ENCODE results near the gene KRTAP4-8. TPM values are rescaled to one million over a fixed set of nuclear protein-coding genes. Genes with fewer than 3 reads are reported as not detected.
"Not testable (repeated sequence)": the region's sequence is repeated elsewhere in the genome, so short reads cannot be mapped to it uniquely, and the experiment has no call there.

Gene KRTAP4-8
- polyA plus RNA-seq, 3 donors from 2014 or later: not detected

DNA sequence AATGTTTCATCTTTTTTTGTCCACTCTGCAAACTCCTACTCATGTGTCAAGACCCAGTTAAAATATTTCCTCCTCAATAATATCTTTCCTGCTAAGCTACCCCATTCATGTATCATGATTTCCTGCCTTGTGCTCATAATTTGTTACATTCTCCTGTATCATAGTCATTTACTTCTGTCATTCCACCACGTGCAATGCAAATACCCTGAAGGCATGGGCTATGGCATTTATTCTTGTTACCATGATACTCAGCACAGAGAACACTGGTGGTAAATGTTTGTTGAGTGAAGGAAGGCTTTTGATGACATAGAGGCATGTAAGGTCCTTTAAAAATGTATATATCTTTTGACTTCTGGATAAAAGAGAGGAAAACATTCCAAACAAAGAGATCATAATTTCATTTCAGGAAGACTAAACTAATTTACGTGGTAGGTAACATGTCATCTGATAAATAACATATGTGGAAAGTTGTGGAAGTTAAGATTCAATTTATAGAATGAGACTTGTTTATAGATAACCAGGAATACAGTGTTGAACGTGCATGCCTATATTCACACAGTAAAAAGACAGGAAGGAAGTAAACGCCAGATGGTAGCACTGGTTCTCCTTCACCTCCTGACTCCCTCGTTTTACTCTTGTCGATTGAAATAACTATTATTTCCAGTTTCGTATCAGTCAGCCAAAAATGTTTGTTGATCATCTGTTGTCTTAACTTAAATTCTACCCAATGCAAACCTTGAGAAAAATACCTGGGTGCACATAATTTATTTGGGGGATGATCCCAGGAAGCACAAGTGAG is 1.9 kb upstream of the KRTAP4-8 start:
- DNase-seq; H3K27me3 Mint-ChIP-seq (ENCODE audit: low read depth in 3 of 3); H3K36me3 Mint-ChIP-seq; H3K4me3 Mint-ChIP-seq; H3K9me3 Mint-ChIP-seq; H3K27ac Mint-ChIP-seq; H3K4me1 Mint-ChIP-seq: not testable (repeated sequence)

DNA sequence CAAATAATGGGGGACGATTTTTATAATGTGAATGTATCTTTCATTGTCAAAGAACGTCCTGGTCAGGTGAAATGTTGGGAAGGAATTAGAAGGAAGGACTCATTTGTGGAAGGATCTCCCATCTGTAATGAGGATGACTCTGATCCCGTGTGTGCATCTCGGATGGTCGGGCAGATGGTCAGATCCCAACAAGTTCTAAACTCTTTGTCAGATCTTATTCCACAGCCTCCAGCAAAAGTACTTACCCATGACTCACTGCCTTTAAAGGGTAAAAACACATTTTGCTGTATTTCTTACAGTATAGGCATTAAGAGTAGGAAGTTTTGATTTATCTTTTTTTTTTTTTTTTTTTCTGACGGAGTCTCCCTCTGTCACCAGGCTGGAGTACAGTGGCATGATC is 539 bp upstream of the KRTAP4-8 start:
- peaks cover 0 to 3% (median 0%) of the 10 kb centered on the region in 6 donors for H3K9me3 Mint-ChIP-seq
- no peaks in the 10 kb centered on the region for H3K36me3 Mint-ChIP-seq
- H3K27me3 Mint-ChIP-seq (ENCODE audit: low read depth in 3 of 3): peaks cover 2 to 9% (median 6%) of the 10 kb centered on the region in 3 donors
- H3K4me3 Mint-ChIP-seq: no peak overlapping the region
- H3K4me1 Mint-ChIP-seq: no peaks in the 10 kb centered on the region
- no peak for DNase-seq
- no peak overlapping the region for H3K27ac Mint-ChIP-seq

DNA sequence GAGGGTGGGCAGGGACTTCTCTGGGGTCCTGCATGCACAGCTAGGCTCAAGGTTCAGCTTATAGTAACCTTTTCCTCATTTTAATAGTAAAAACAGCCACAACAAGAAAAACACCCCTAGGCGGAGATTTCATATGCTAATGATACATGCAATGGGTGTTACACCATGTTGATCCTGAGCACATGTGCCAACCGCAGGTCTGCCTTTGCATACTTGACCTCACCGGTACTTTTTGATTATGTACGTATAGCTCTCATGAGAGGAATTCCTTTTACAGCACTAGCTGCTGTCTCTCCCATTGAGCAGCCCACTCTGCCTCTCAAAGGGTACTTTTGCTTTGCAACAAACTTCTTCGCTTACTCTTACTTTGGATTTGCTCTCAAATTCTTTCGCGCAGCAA is 1.9 kb downstream of the KRTAP4-8 start:
- DNase-seq: no peak
- H3K4me1 Mint-ChIP-seq: no peaks in the 10 kb centered on the region
- no peak overlapping the region for H3K27ac Mint-ChIP-seq
- H3K27me3 Mint-ChIP-seq (ENCODE audit: low read depth in 3 of 3): peaks cover 2 to 12% (median 4%) of the 10 kb centered on the region in 3 donors
- no peaks in the 10 kb centered on the region for H3K36me3 Mint-ChIP-seq
- H3K9me3 Mint-ChIP-seq: peaks cover 0 to 3% (median 0%) of the 10 kb centered on the region in 6 donors
- H3K4me3 Mint-ChIP-seq: no peak overlapping the region

- not testable (repeated sequence) for H3K4me1 Mint-ChIP-seq, H3K9me3 Mint-ChIP-seq, H3K4me3 Mint-ChIP-seq, H3K36me3 Mint-ChIP-seq, DNase-seq, H3K27ac Mint-ChIP-seq
- H3K27me3 Mint-ChIP-seq (ENCODE audit: low read depth in 3 of 3): peaks cover 2 to 18% (median 5%) of the 10 kb centered on the region in 3 donors
Observed at GRCh38 chr17:41088760-41089352, 9.1 kb downstream of the KRTAP4-8 start.

GRCh38 chr17:41084100-41084856 is 13.7 kb downstream of the KRTAP4-8 start, which contains the start of gene KRTAP4-7:
KRTAP4-7 (plus strand) TSS chr17:41084150; CDS start chr17:41084207, 57 bp downstream.
- not testable (repeated sequence) for DNase-seq, H3K4me1 Mint-ChIP-seq, H3K4me3 Mint-ChIP-seq, H3K9me3 Mint-ChIP-seq, H3K36me3 Mint-ChIP-seq, H3K27ac Mint-ChIP-seq
- H3K27me3 Mint-ChIP-seq (ENCODE audit: low read depth in 3 of 3): peaks cover 0 to 12% (median 3%) of the 10 kb centered on the region in 3 donors

GRCh38 chr17:41083427-41083826 is 14.5 kb downstream of the KRTAP4-8 start:
- not testable (repeated sequence) for H3K36me3 Mint-ChIP-seq, H3K27ac Mint-ChIP-seq, H3K4me1 Mint-ChIP-seq, DNase-seq, H3K4me3 Mint-ChIP-seq, H3K9me3 Mint-ChIP-seq
- H3K27me3 Mint-ChIP-seq (ENCODE audit: low read depth in 3 of 3): peaks cover 2 to 12% (median 3%) of the 10 kb centered on the region in 3 donors

GRCh38 chr17:41082626-41083025 is 15.3 kb downstream of the KRTAP4-8 start:
- no peaks in the 10 kb centered on the region for H3K4me1 Mint-ChIP-seq
- H3K4me3 Mint-ChIP-seq: no peak overlapping the region
- H3K27me3 Mint-ChIP-seq (ENCODE audit: low read depth in 3 of 3): peaks cover 2 to 12% (median 3%) of the 10 kb centered on the region in 3 donors
- H3K9me3 Mint-ChIP-seq: no peaks in the 10 kb centered on the region
- H3K27ac Mint-ChIP-seq: no peak overlapping the region
- DNase-seq: no peak
- no peaks in the 10 kb centered on the region for H3K36me3 Mint-ChIP-seq

DNA sequence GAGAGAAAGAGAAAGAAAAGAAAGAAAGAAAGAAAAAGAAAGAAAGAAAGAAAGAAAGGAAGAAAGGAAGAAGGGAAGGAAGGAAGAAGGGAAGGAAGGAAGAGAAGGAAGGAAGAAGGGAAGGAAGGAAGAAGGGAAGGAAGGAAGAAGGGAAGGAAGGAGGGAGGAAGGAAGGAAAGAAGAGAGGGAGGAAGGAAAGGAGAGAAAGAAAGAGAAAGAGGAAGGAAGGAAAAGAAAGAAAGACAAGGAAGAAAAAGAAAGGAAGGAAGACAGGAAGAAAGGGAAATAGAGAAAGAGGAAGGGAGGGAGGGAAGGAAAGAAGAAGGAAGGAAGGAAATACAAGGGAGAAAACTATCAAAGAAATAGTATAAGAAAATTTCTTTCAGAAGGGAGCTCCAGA is 21.2 kb downstream of the KRTAP4-8 start:
- no peaks in the 10 kb centered on the region for H3K4me1 Mint-ChIP-seq
- H3K4me3 Mint-ChIP-seq: no peak overlapping the region
- H3K27ac Mint-ChIP-seq: no peak overlapping the region
- peaks cover 2 to 5% (median 2%) of the 10 kb centered on the region in 3 donors for H3K27me3 Mint-ChIP-seq (ENCODE audit: low read depth in 3 of 3)
- DNase-seq: no peak
- H3K36me3 Mint-ChIP-seq: no peaks in the 10 kb centered on the region
- H3K9me3 Mint-ChIP-seq: no peaks in the 10 kb centered on the region

DNA sequence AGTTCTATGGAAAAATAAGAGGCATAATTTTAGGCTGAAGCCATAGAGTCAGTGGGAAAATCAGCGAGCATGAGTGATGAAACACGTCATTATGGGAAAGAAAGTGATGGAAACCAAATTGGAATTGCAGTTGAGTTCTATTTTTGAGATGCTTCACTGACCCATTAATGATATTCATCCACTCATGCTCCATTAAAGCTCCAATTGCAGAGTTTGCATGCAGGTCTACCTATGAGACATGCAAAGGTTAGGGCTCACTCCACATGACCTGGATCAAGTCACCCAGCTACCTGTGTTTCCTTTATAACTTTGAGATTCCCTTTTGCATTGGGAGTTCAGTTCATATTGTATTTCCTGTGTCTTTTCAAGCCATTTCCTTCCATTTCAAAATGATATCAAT is 24.3 kb downstream of the KRTAP4-8 start:
- Mint-ChIP-seq H3K4me3 (no peak overlapping the region), H3K27ac (no peak overlapping the region), H3K27me3 (ENCODE audit: low read depth in 3 of 3) (peaks cover 2 to 4% (median 2%) of the 10 kb centered on the region in 3 donors), H3K4me1 (peaks cover 0 to 2% of the 10 kb centered on the region in 2 donors), H3K36me3 (no peaks in the 10 kb centered on the region), H3K9me3 (no peaks in the 10 kb centered on the region)
- DNase-seq: no peak

GRCh38 chr17:41071606-41072360 is 26.2 kb downstream of the KRTAP4-8 start:
- no peak overlapping the region for H3K4me3 Mint-ChIP-seq
- H3K36me3 Mint-ChIP-seq: no peaks in the 10 kb centered on the region
- H3K4me1 Mint-ChIP-seq: peaks cover 0 to 2% of the 10 kb centered on the region in 2 donors
- H3K9me3 Mint-ChIP-seq: peaks cover 0 to 1% (median 0%) of the 10 kb centered on the region in 6 donors
- DNase-seq: no peak
- no peak overlapping the region for H3K27ac Mint-ChIP-seq
- peaks cover 0 to 4% (median 2%) of the 10 kb centered on the region in 3 donors for H3K27me3 Mint-ChIP-seq (ENCODE audit: low read depth in 3 of 3)

- no peak for DNase-seq
- Mint-ChIP-seq H3K36me3 (no peaks in the 10 kb centered on the region), H3K9me3 (peaks cover 0 to 1% (median 0%) of the 10 kb centered on the region in 6 donors), H3K4me3 (no peak overlapping the region), H3K27ac (no peak overlapping the region), H3K4me1 (peaks cover 0 to 2% of the 10 kb centered on the region in 2 donors), H3K27me3 (ENCODE audit: low read depth in 3 of 3) (peaks cover 0 to 2% (median 0%) of the 10 kb centered on the region in 3 donors)
Observed at GRCh38 chr17:41069031-41069430, 28.9 kb downstream of the KRTAP4-8 start.

GRCh38 chr17:41067281-41067680 is 30.7 kb downstream of the KRTAP4-8 start:
- H3K4me1 Mint-ChIP-seq: peaks cover 0 to 2% of the 10 kb centered on the region in 2 donors
- no peak overlapping the region for H3K27ac Mint-ChIP-seq
- DNase-seq: no peak
- H3K9me3 Mint-ChIP-seq: peaks cover 0 to 1% (median 0%) of the 10 kb centered on the region in 6 donors
- no peaks in the 10 kb centered on the region for H3K36me3 Mint-ChIP-seq
- H3K27me3 Mint-ChIP-seq (ENCODE audit: low read depth in 3 of 3): peaks cover 0 to 6% (median 2%) of the 10 kb centered on the region in 3 donors
- H3K4me3 Mint-ChIP-seq: no peak overlapping the region

DNA sequence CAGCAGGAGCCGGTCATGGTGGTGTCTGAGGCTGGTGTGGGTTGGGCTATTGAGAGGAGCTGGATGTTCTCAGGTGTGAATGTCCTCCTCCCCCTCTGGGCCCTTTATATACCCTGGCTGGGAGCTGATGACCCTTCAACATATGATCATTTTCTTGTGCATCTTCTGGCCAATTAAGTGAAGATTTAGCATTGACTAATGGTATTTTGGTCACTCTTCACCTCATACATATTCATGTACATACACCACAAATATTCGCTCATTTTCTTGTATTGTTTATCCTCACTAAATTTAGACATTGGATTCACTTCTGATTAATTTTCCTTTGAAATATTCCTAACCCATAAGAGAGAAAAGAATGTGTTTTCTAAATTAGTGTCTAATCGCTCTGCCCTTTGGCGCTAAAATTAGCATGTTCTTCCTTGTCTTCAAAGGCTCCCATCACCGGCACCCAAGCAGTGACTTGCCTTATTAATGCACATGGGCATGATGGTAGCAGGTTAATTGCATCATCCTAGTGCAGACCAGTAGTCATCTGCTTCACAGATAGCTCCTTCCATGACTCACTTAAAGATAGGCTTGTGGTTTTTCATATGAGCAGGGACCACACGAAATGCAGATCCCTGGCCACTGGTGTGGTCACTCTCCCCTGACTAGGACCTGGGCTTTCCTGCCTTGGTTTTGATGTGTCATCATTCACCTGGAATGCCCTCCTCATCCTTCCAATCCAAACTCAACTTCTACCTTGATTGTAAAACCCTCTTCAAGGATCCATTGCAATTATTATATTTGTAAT is 31.9 kb downstream of the KRTAP4-8 start, which contains the start of gene KRTAP2-4:
Gene KRTAP2-4 (minus strand): TSS at position 51 of the 796 bp plus-strand sequence. CDS start 34 bp downstream, at position 17.
- peaks cover 0 to 2% of the 10 kb centered on the region in 2 donors for H3K4me1 Mint-ChIP-seq
- H3K4me3 Mint-ChIP-seq: no peak within 1 kb of the TSS
- H3K27ac Mint-ChIP-seq: no peak within 1 kb of the TSS
- H3K9me3 Mint-ChIP-seq: peaks cover 0 to 1% (median 0%) of the 10 kb centered on the region in 6 donors
- no peak for DNase-seq
- H3K36me3 Mint-ChIP-seq: no peaks in the 10 kb centered on the region
- peaks cover 0 to 12% (median 2%) of the 10 kb centered on the region in 3 donors for H3K27me3 Mint-ChIP-seq (ENCODE audit: low read depth in 3 of 3)
